BJ (cell line): ENCODE data around the gene CCDC33. TPM values are rescaled to one million over a fixed set of nuclear protein-coding genes. Genes with fewer than 3 reads are reported as not detected.

Source experiments
- CTCF ChIA-PET: fragments of 350-600 bp; formaldehyde crosslinking; extraction: SDS; loops from one replicate; lab custom pipeline; 2021; ENCODE audit warnings: antibody characterized with exemption, inconsistent platforms; lab: Yijun Ruan, JAX
- POLR2A ChIA-PET: fragments of 300-600 bp; sonication (Branson Sonifier 250); formaldehyde crosslinking; extraction: SDS; loops from one replicate; lab custom pipeline; 2021; ENCODE audit warnings: antibody characterized with exemption; lab: Charles Lee
- DNase-seq: peaks from one replicate; pipeline ENCODE4 v3.0.0-alpha.2; 2011; ENCODE audit warnings: low read depth
- H3K27me3 ChIP-seq: 2 replicates; pipeline ENCODE4 v1.6.0; 2011; ENCODE audit warnings: low read length; ENCODE audit not compliant: control insufficient read depth, insufficient read depth
- H3K36me3 ChIP-seq: 2 replicates; pipeline ENCODE4 v1.5.1; 2011; ENCODE audit warnings: low read length; ENCODE audit not compliant: control insufficient read depth, insufficient read depth
- H3K4me3 ChIP-seq: 2 replicates; pipeline ENCODE4 v1.5.1; 2011; ENCODE audit warnings: low read depth, mild to moderate bottlenecking, control low read depth, low read length
- CTCF ChIP-seq: IDR thresholded peaks from 2 replicates; pipeline ENCODE4 v1.5.1; 2011; ENCODE audit warnings: low read depth, mild to moderate bottlenecking, control low read depth, inconsistent platforms, low read length, moderate library complexity; ENCODE audit not compliant: insufficient read depth
- polyA plus RNA-seq: library from polyadenylated mRNA; depleted of rRNA; stranded (reverse); fragments of >200 nt; gene quantifications from 2 replicates; pipeline ENCODE4 v1.2.3, GENCODE V29; 2011

CCDC33 gene
- polyA plus RNA-seq, 1 experiment = 0.26 TPM

- Histone ChIP-seq H3K27me3 (peaks cover 1% of the 10 kb centered on the region; the same call in 1 of the 2 replicates), H3K36me3 (no peaks in the 10 kb centered on the region), H3K4me3 (no peak overlapping the region)
- no peak for DNase-seq
- no peak for TF ChIP-seq CTCF
- CTCF ChIA-PET = no interaction called here
- POLR2A ChIA-PET = no interaction called here
These were observed 108.9 kb downstream of the CCDC33 start for GRCh38 chr15:74345051-74345450.

- peaks cover 3% of the 10 kb centered on the region for H3K27me3 ChIP-seq
- no peak overlapping the region for H3K4me3 ChIP-seq
- no peak for TF ChIP-seq CTCF
- no peaks in the 10 kb centered on the region for H3K36me3 ChIP-seq
- ChIA-PET POLR2A (no interaction called here), CTCF (no interaction called here)
- DNase-seq = no peak
These were observed 111.7 kb downstream of the CCDC33 start for GRCh38 chr15:74347757-74348250.

- Histone ChIP-seq H3K36me3 (no peaks in the 10 kb centered on the region), H3K4me3 (no peak overlapping the region), H3K27me3 (peaks cover 3% of the 10 kb centered on the region)
- CTCF ChIA-PET = no interaction called here
- POLR2A ChIA-PET = no interaction called here
- no peak for TF ChIP-seq CTCF
- no peak for DNase-seq
These were observed 113.2 kb downstream of the CCDC33 start for GRCh38 chr15:74349241-74349778.

- H3K4me3 ChIP-seq = no peak overlapping the region
- no peaks in the 10 kb centered on the region for H3K36me3 ChIP-seq
- no peak for TF ChIP-seq CTCF
- H3K27me3 ChIP-seq = peaks cover 3% of the 10 kb centered on the region
- ChIA-PET POLR2A (no interaction called here), CTCF (no interaction called here)
- no peak for DNase-seq
These were observed 114.5 kb downstream of the CCDC33 start for GRCh38 chr15:74350295-74351275.

- Histone ChIP-seq H3K4me3 (no peak overlapping the region), H3K36me3 (no peaks in the 10 kb centered on the region), H3K27me3 (peaks cover 5% of the 10 kb centered on the region)
- ChIA-PET CTCF (no interaction called here), POLR2A (no interaction called here)
- TF ChIP-seq CTCF = no peak
- no peak for DNase-seq
These were observed 115.5 kb downstream of the CCDC33 start for GRCh38 chr15:74351670-74352069.
